ENCODE results near the gene POU2F2. TPM values are rescaled to one million over a fixed set of nuclear protein-coding genes. Genes with fewer than 3 reads are reported as not detected.
A peak's percentile ranks its signal among the peaks of the same experiment; 100 is the strongest.

Gene POU2F2
- total and polyA plus RNA-seq, 8 donors = 0.87 to 10.0 (median 1.6) TPM

DNA sequence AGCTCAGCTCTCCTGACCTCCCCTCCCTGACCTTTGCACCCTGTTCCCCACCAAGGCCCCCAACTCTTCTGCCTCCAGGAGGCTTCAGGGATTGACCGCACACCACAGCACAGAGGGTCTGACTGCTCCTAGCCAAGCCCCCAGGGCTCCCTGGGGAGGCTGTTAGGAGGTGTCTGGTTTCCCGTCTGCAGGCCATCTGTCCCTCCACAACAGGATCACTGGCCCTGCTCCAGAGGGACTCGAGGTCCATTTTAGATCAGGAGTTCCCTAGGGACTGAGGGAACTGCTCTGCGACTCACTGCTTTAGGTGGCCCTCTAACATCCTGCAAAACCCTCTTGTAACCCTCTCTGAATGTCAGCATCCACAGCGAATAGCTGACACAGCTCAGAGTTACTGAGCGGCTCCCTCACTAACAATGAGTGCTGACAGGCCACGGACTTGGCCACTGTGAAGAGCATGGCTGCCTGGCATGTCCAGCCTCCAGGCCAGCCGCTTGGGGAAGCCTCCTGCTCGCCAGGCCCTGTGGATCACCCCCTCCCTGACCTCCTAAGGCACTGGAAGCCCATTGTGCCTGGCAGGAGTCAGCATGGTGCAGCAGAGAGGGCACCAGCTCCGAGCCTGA is 79.9 kb downstream of the POU2F2 start:
- intact Hi-C loops (cut with DNase I) = no loop called here
- Histone ChIP-seq H3K9me3 (no peaks in the 10 kb centered on the region), H3K27ac (no peak overlapping the region), H3K4me1 (no peaks in the 10 kb centered on the region), H3K4me3 (no peak overlapping the region), H3K36me3 (no peaks in the 10 kb centered on the region), H3K27me3 (no peaks in the 10 kb centered on the region)
- no peak for TF ChIP-seq CTCF (IDR thresholded peaks at IDR 0.05)
- ATAC-seq (no peak), DNase-seq (peak in 1 of 4 donors; percentile 25)

DNA sequence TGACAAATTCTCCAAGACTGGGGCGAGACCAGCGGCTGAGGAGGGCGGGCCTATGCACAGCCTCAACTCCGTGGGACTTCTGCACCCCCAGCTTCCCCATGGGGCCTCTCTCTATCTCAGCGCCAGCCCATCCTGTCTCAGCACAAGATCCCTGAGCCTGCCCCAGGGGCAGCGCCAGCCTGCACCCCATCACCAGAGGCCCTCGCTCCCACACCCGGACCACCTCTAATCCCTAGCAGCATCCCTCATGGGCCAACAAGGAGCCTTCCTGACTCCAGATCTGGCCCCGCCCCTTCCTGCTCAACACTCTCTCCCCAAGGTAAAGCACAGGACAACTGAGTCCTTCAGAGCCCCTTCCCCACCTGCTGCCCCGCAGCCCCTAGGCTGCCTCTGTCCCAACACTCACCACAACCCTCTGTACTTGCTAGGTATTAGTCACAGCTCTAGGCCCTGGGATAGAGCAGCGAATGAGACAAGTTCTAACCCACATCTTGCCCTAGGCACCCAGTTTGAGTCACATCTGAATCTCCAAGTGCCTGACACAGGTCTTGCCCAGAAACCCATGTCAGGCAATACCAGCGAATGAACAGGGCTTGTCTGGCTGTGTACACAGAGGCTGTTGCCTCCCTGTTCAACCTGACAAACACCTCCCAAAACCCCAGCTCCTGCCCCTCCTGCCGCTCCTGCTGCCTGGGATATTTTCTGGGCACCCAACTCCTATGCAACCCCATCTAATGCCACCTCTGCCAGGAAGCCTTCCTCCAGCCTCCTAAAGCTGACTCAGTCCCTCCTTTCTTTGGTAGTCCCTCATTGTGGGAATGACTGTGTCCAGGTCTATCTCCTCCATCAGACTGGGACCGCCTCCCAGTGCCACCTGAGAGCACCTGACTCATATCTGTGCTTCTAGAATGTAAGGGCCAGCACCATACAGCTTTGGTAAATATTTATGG is 80.8 kb downstream of the POU2F2 start:
- intact Hi-C loops (cut with DNase I) = no loop called here
- TF ChIP-seq CTCF (IDR thresholded peaks at IDR 0.05) = no peak
- no peaks in the 10 kb centered on the region for H3K4me1 ChIP-seq
- ATAC-seq = peak; percentile 61
- no peaks in the 10 kb centered on the region for H3K27me3 ChIP-seq
- H3K27ac ChIP-seq = no peak overlapping the region
- H3K9me3 ChIP-seq = no peaks in the 10 kb centered on the region
- DNase-seq = peak in 1 of 4 donors; percentile 53
- no peaks in the 10 kb centered on the region for H3K36me3 ChIP-seq
- no peak overlapping the region for H3K4me3 ChIP-seq

DNA sequence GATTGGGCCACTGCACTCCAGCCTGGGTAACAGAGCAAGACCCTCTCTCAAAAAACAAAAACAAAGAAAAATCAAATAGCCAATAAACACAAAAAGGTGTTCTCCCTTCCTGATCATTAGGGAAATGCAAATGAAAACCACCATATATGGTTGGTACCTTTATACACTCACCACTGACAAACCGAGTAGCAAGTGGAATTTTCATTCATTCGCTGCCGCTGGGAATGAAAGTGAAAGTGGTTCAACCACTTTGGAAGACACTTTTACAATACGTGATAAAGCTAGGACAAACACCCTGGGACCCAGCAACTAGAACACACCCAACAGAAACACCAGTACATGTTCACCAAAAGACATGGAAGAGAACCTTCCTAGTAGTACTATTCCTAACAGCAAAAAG is 83.3 kb downstream of the POU2F2 start:
- Histone ChIP-seq H3K27ac (peak overlapping the region in 1 of 2 donors; percentile 18), H3K36me3 (no peaks in the 10 kb centered on the region), H3K4me1 (no peaks in the 10 kb centered on the region), H3K4me3 (no peak overlapping the region), H3K27me3 (no peaks in the 10 kb centered on the region), H3K9me3 (no peaks in the 10 kb centered on the region)
- DNase-seq = peak in 1 of 4 donors; percentile 10
- intact Hi-C loops (cut with DNase I) = no loop called here
- TF ChIP-seq CTCF (IDR thresholded peaks at IDR 0.05) = no peak
- ATAC-seq = peak; percentile 78

DNA sequence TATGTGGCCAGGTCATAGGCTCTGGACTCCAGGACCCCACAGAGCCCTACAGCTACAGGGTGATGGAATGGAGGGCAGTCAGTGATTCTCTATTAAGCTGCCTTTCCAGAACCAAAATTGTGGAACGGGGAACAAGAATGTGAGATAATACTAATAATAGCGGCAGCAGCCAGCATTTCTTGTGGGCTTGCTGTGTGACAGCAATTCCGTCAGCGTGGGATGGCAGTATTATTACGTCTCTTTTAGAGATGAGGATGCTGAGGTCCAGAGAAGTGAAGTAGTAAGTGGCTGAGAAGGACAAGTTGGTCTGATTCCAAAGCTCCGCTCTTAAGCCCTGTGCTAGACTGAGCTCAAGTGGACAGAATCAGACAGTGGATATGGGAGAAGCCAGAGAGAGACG is 86.7 kb downstream of the POU2F2 start:
- DNase-seq = no peak
- no peaks in the 10 kb centered on the region for H3K4me1 ChIP-seq
- H3K27me3 ChIP-seq = peaks cover 0 to 15% of the 10 kb centered on the region in 2 donors
- TF ChIP-seq CTCF (IDR thresholded peaks at IDR 0.05) = no peak
- no peaks in the 10 kb centered on the region for H3K36me3 ChIP-seq
- no peak for ATAC-seq
- intact Hi-C loops (cut with DNase I) = no loop called here
- no peaks in the 10 kb centered on the region for H3K9me3 ChIP-seq
- H3K27ac ChIP-seq = no peak overlapping the region
- H3K4me3 ChIP-seq = no peak overlapping the region

All from left lung (tissue), 10 donors.